DMS114 treated with DMSO at 0.1 percent for 48 hours (cell line): ENCODE measurements around the gene CDK9.
A peak's percentile ranks its signal among the peaks of the same experiment; 100 is the strongest.

ENCODE experiments used
- DNase-seq: peaks from one replicate; lab custom pipeline; 2025; ENCODE audit not compliant: unreplicated experiment; lab: John Stamatoyannopoulos, UW

CDK9 gene

GRCh38 chr9:127801955-127802575 is 16.2 kb downstream of the CDK9 start:
- no peak for DNase-seq

- DNase-seq: peak; percentile 56
Measured at GRCh38 chr9:127802576-127803443, 17.0 kb downstream of the CDK9 start, which contains the start of gene FPGS. Gene FPGS, plus strand, starts transcription at chr9:127802882. Its CDS starts 43 bp downstream, at chr9:127802925.

GRCh38 chr9:127803507-127804352 is 17.9 kb downstream of the CDK9 start:
- DNase-seq: no peak

- no peak for DNase-seq
Measured at GRCh38 chr9:127805620-127806019, 19.8 kb downstream of the CDK9 start.

- DNase-seq: no peak
Measured at GRCh38 chr9:127806871-127807270, 21.0 kb downstream of the CDK9 start.

- DNase-seq: no peak
Measured at GRCh38 chr9:127808347-127809001, 22.6 kb downstream of the CDK9 start.

GRCh38 chr9:127809002-127809539 is 23.2 kb downstream of the CDK9 start:
- no peak for DNase-seq

- DNase-seq: no peak
Measured at GRCh38 chr9:127809540-127810377, 23.9 kb downstream of the CDK9 start.

GRCh38 chr9:127810378-127811187 is 24.7 kb downstream of the CDK9 start:
- no peak for DNase-seq

GRCh38 chr9:127812011-127812410 is 26.2 kb downstream of the CDK9 start:
- DNase-seq: no peak

- no peak for DNase-seq
Measured at GRCh38 chr9:127812936-127813675, 27.3 kb downstream of the CDK9 start.

GRCh38 chr9:127813686-127814226 is 27.9 kb downstream of the CDK9 start:
- DNase-seq: no peak

- no peak for DNase-seq
Measured at GRCh38 chr9:127814619-127815511, 29.0 kb downstream of the CDK9 start.

GRCh38 chr9:127815512-127816361 is 29.9 kb downstream of the CDK9 start:
- no peak for DNase-seq

- no peak for DNase-seq
Measured at GRCh38 chr9:127816362-127816725, 30.5 kb downstream of the CDK9 start.

GRCh38 chr9:127816728-127817127 is 30.9 kb downstream of the CDK9 start:
- no peak for DNase-seq
